Trophoblast cell (in vitro differentiated cells and primary cell): ENCODE data around the gene NBPF1.
"Not testable (repeated sequence)": the region's sequence is repeated elsewhere in the genome, so short reads cannot be mapped to it uniquely, and the experiment has no call there.

ENCODE experiments used
- DNase-seq, 2 donors: peaks; one replicate each; pipeline ENCODE4 v3.0.0-alpha.2; 2016
- H2AFZ ChIP-seq: 2 replicates; pipeline ENCODE4 v1.6.1; 2013; ENCODE audit warnings: low read length, moderate library complexity, mild to moderate bottlenecking; ENCODE audit not compliant: insufficient read depth, poor library complexity
- H2AK5ac ChIP-seq: 2 replicates; pipeline ENCODE4 v1.6.1; 2013; ENCODE audit warnings: mild to moderate bottlenecking, low read length
- H2BK120ac ChIP-seq: 2 replicates; pipeline ENCODE4 v1.6.1; 2013; ENCODE audit warnings: low read length, mild to moderate bottlenecking, moderate library complexity; ENCODE audit not compliant: insufficient read depth, poor library complexity
- H2BK12ac ChIP-seq: 2 replicates; pipeline ENCODE4 v1.6.1; 2013; ENCODE audit warnings: mild to moderate bottlenecking, low read length, moderate library complexity
- H2BK5ac ChIP-seq: 2 replicates; pipeline ENCODE4 v1.6.1; 2013; ENCODE audit warnings: low read length, low read depth, moderate library complexity, mild to moderate bottlenecking; ENCODE audit not compliant: poor library complexity
- H3K14ac ChIP-seq: 2 replicates; pipeline ENCODE4 v1.6.1; 2013; ENCODE audit warnings: mild to moderate bottlenecking, low read length
- H3K18ac ChIP-seq: 2 replicates; pipeline ENCODE4 v1.6.1; 2013; ENCODE audit warnings: mild to moderate bottlenecking, low read length
- H3K23ac ChIP-seq: 2 replicates; pipeline ENCODE4 v1.6.1; 2013; ENCODE audit warnings: low read length
- H3K27ac ChIP-seq: 2 replicates; pipeline ENCODE4 v1.5.1; 2013; ENCODE audit warnings: low read depth, mild to moderate bottlenecking, inconsistent platforms, low read length, moderate library complexity
- H3K27me3 ChIP-seq: 2 replicates; pipeline ENCODE4 v1.6.1; 2013; ENCODE audit warnings: inconsistent platforms, mild to moderate bottlenecking, low read length, moderate library complexity; ENCODE audit not compliant: insufficient read depth
- H3K36me3 ChIP-seq, 2 experiments: 1 replicate in 1 of 2; 2 replicates in 1 of 2; pipeline ENCODE4 v1.6.1; 2013; ENCODE audit warnings: low read length in 2 of 2, mild to moderate bottlenecking in 2 of 2, moderate library complexity in 1 of 2; ENCODE audit not compliant: insufficient read depth in 2 of 2, control insufficient read depth in 1 of 2
- H3K4ac ChIP-seq: 2 replicates; pipeline ENCODE4 v1.6.1; 2013; ENCODE audit warnings: low read depth, mild to moderate bottlenecking, low read length, moderate library complexity
- H3K4me1 ChIP-seq, 2 experiments: 1 replicate in 1 of 2; 2 replicates in 1 of 2; pipeline ENCODE4 v1.6.1; 2013; ENCODE audit warnings: low read length in 2 of 2, mild to moderate bottlenecking in 2 of 2, moderate library complexity in 1 of 2; ENCODE audit not compliant: insufficient read depth in 2 of 2, control insufficient read depth in 1 of 2
- H3K4me2 ChIP-seq: 2 replicates; pipeline ENCODE4 v1.6.1; 2013; ENCODE audit warnings: inconsistent platforms, mild to moderate bottlenecking, low read length, moderate library complexity
- H3K4me3 ChIP-seq: 2 replicates; pipeline ENCODE4 v1.5.1; 2013; ENCODE audit warnings: mild to moderate bottlenecking, low read depth, low read length, inconsistent platforms
- H3K79me1 ChIP-seq: one replicate; pipeline ENCODE4 v1.6.1; 2013; ENCODE audit warnings: low read length
- H3K79me2 ChIP-seq: 2 replicates; pipeline ENCODE4 v1.6.1; 2013; ENCODE audit warnings: low read length, mild to moderate bottlenecking; ENCODE audit not compliant: control insufficient read depth, insufficient read depth, poor library complexity
- H3K9ac ChIP-seq: 2 replicates; pipeline ENCODE4 v1.6.1; 2013; ENCODE audit warnings: mild to moderate bottlenecking, low read length
- H3K9me3 ChIP-seq: 2 replicates; pipeline ENCODE4 v1.6.1; 2013; ENCODE audit warnings: low read depth, mild to moderate bottlenecking, control low read depth, inconsistent platforms, low read length; ENCODE audit not compliant: insufficient read depth
- H4K12ac ChIP-seq: 2 replicates; pipeline ENCODE4 v1.6.1; 2013; ENCODE audit warnings: low read depth, mild to moderate bottlenecking, low read length, moderate library complexity
- H4K8ac ChIP-seq: 2 replicates; pipeline ENCODE4 v1.6.1; 2013; ENCODE audit warnings: low read depth, mild to moderate bottlenecking, low read length, moderate library complexity
- H4K91ac ChIP-seq: one replicate; pipeline ENCODE4 v1.6.1; 2013; ENCODE audit warnings: low read depth, mild to moderate bottlenecking, low read length, moderate library complexity
- WGBS: extraction: QIAGEN DNeasy Blood & Tissue Kit; methylation state at CpG from one replicate; pipeline ENCODE4 v1.1.7; 2013; ENCODE audit warnings: missing lambda C conversion rate; ENCODE audit not compliant: insufficient read length, insufficient coverage; ENCODE audit errors: extremely low coverage; 5-methylcytosine and 5-hydroxymethylcytosine counted together

NBPF1 gene

GRCh38 chr1:16534829-16535456, 78.4 kb downstream of the NBPF1 start:
- not testable (repeated sequence) for H3K79me1 ChIP-seq, H2BK12ac ChIP-seq, H4K8ac ChIP-seq, H3K4me1 ChIP-seq, H2AFZ ChIP-seq, H3K18ac ChIP-seq, H3K14ac ChIP-seq, H2BK5ac ChIP-seq, H4K12ac ChIP-seq, H3K9ac ChIP-seq, H3K23ac ChIP-seq, H4K91ac ChIP-seq, H3K4me3 ChIP-seq, H2BK120ac ChIP-seq, H3K9me3 ChIP-seq, H3K27me3 ChIP-seq, H2AK5ac ChIP-seq, H3K79me2 ChIP-seq, H3K4ac ChIP-seq, H3K36me3 ChIP-seq, H3K27ac ChIP-seq
- peak overlapping the region; percentile 48 for H3K4me2 ChIP-seq
- DNase-seq = peak in 1 of 2 donors; percentile 33
- no CpG with 5 or more reads among the region's 43 CpGs for WGBS

DNA sequence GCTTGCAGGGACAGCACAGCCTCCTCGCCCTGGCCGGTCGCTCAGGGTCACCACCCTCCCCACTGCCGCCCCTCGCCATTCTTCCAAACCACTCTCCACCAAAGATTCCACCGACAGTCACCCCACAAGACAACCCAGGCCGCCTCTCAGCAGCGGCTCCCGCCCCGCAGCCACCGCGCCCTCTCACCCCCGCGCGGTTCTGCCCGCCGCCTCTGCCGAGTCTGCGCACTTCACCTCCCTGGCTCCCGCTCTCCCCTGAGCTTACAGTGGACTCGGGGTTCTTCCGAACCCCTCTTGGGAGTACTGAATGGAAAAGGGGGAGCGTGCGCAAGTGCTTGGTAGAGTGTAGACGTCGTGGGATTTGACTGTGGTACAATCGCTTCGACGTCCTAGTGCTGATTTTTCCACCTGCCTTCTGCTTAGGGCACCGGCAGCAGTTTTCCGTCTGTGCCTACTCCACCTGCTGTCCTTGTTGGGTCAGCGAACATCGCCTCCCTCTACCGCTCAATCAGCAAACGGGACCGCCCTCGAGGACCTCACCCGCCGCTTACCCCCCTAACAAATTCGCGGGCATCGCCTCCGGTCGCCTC, 79.0 kb downstream of the NBPF1 start:
- WGBS = no CpG with 5 or more reads among the region's 44 CpGs

GRCh38 chr1:16532235-16532991, 81.0 kb downstream of the NBPF1 start:
- H4K91ac ChIP-seq, H3K4me1 ChIP-seq, H3K9me3 ChIP-seq, H4K12ac ChIP-seq, H4K8ac ChIP-seq, H2BK5ac ChIP-seq, H3K4me2 ChIP-seq, H3K14ac ChIP-seq, H3K9ac ChIP-seq, H2AFZ ChIP-seq, H3K23ac ChIP-seq, H3K27me3 ChIP-seq, H3K4ac ChIP-seq, H2BK120ac ChIP-seq, H3K79me2 ChIP-seq, H3K79me1 ChIP-seq, DNase-seq, H3K18ac ChIP-seq, H3K36me3 ChIP-seq, H2BK12ac ChIP-seq, H2AK5ac ChIP-seq, H3K4me3 ChIP-seq, H3K27ac ChIP-seq: not testable (repeated sequence)
- no CpG with 5 or more reads among the region's 32 CpGs for WGBS

More for the DNA sequence above, 79.0 kb downstream of the NBPF1 start:
- H3K4me2 ChIP-seq = peak overlapping the region; percentile 48
- not testable (repeated sequence) for H2BK5ac ChIP-seq, H3K79me2 ChIP-seq, H2AFZ ChIP-seq, DNase-seq, H3K79me1 ChIP-seq, H3K4ac ChIP-seq, H3K14ac ChIP-seq, H3K27ac ChIP-seq, H4K91ac ChIP-seq, H3K9ac ChIP-seq, H3K4me1 ChIP-seq, H3K18ac ChIP-seq, H3K23ac ChIP-seq, H3K9me3 ChIP-seq, H4K12ac ChIP-seq, H3K27me3 ChIP-seq, H2AK5ac ChIP-seq, H3K36me3 ChIP-seq, H2BK12ac ChIP-seq, H2BK120ac ChIP-seq, H3K4me3 ChIP-seq
- peak overlapping the region; percentile 47 for H4K8ac ChIP-seq

DNA sequence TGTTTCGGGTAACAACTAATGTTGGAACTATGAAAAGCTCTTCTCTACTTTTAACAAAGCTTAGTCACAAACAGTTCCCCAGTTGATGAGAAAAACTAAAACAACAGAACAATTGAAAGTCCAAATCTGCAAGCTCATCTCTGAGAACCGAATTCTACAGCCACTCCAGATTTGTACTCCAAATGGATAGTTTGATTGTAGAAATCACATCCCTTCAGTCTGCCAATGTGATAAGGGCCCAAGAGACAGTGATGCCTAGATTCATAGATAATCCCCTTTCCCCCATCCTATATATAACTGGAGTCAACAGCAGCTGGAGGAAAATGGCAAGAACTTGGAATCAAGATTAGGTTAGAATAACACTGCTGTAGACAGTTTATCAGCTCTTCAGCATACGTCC, 85.0 kb downstream of the NBPF1 start:
- not testable (repeated sequence) for H3K23ac ChIP-seq, H3K79me1 ChIP-seq, H4K91ac ChIP-seq, H3K4ac ChIP-seq, DNase-seq, H2AK5ac ChIP-seq, H3K36me3 ChIP-seq, H3K14ac ChIP-seq, H3K4me3 ChIP-seq, H2BK12ac ChIP-seq, H3K9ac ChIP-seq, H3K27ac ChIP-seq, H3K9me3 ChIP-seq, H2BK120ac ChIP-seq, H4K8ac ChIP-seq, H3K4me1 ChIP-seq, H4K12ac ChIP-seq, H3K4me2 ChIP-seq, H3K27me3 ChIP-seq, H3K79me2 ChIP-seq, H3K18ac ChIP-seq, H2AFZ ChIP-seq, H2BK5ac ChIP-seq
- WGBS = no CpG with 5 or more reads among the region's 3 CpGs
